A673 (cell line): Measurements from ENCODE around the gene FAM170B.

Experiments used
- EZH2 ChIP-seq: fragments of 200-600 bp; sonication (generic); IDR thresholded peaks from 2 replicates; pipeline ENCODE4 v1.6.1; 2017; ENCODE audit warnings: borderline replicate concordance, low read depth, mild to moderate bottlenecking, mixed read lengths, antibody characterized with exemption, low read length; ENCODE audit not compliant: poor library complexity, severe bottlenecking
- TF ChIP-seq, protein P1 (sequence below): fragments of 300-800, 200-600 bp; sonication (generic); conservative IDR thresholded peaks from 2 replicates; pipeline ENCODE4 v1.5.1; 2017; ENCODE audit warnings: low read depth, mild to moderate bottlenecking, antibody characterized with exemption, low read length, moderate library complexity, mixed read lengths

DNA sequence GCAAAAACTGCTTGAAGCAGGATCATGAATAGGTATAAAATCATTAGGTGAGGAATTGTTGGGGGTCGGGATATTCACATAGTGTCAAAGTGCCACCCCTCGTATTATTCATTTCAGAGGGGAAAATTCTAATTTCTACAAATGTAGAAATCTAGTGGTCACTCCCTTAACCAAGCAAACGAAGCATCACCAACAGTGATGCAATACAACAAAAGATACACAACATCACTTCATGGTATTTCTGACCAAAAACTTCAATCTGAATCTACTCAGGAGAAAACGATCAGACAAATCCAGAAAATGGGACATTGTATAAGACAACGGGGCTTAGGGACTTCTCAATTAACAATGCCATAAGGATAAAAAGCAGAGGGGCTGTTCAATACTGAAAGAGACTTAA, 26.3 kb upstream of the FAM170B start:
- TF ChIP-seq, protein P1, sequence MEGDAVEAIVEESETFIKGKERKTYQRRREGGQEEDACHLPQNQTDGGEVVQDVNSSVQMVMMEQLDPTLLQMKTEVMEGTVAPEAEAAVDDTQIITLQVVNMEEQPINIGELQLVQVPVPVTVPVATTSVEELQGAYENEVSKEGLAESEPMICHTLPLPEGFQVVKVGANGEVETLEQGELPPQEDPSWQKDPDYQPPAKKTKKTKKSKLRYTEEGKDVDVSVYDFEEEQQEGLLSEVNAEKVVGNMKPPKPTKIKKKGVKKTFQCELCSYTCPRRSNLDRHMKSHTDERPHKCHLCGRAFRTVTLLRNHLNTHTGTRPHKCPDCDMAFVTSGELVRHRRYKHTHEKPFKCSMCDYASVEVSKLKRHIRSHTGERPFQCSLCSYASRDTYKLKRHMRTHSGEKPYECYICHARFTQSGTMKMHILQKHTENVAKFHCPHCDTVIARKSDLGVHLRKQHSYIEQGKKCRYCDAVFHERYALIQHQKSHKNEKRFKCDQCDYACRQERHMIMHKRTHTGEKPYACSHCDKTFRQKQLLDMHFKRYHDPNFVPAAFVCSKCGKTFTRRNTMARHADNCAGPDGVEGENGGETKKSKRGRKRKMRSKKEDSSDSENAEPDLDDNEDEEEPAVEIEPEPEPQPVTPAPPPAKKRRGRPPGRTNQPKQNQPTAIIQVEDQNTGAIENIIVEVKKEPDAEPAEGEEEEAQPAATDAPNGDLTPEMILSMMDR, result no peak
- TF ChIP-seq EZH2, result no peak
